Neural cell (in vitro differentiated cells): Measurements from ENCODE around the gene FKBP1B.

Experiments used
- EZH2 ChIP-seq: fragments of 200-600, 300-800 bp; shearing (Covaris generic), sonication (generic); IDR thresholded peaks from 2 replicates; pipeline ENCODE4 v1.6.1; 2014; ENCODE audit warnings: antibody characterized with exemption, low read length, borderline replicate concordance, mild to moderate bottlenecking; ENCODE audit not compliant: insufficient read depth, poor library complexity, severe bottlenecking
- TAF1 ChIP-seq: IDR thresholded peaks from 2 replicates; pipeline ENCODE4 v1.6.1; 2012; ENCODE audit warnings: low read depth
- TF ChIP-seq, protein P1 (sequence below): fragments of 450-650 bp; IDR thresholded peaks from 2 replicates; pipeline ENCODE4 v1.5.1; 2014; ENCODE audit warnings: antibody characterized with exemption, mild to moderate bottlenecking, moderate library complexity; ENCODE audit not compliant: poor library complexity, severe bottlenecking

DNA sequence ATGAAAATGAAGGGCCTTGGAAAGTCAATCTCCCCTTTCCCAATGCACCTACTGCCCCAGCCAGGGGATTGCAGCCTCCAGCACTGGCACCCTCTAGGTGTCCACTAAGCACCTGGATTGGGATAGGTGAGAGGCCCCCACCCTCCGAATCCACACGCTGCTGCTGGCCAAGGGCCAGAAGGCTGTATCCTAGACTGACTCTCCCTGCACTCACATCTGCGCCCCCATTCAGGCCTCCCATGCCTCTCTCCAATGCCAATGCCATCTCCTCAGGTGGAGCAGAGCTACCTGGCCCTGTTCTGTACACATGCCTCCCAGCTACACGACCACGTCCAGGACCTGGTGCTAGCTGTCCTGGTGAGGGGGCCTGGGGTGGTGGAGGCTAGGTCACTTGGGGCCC, 29.8 kb upstream of the FKBP1B start:
- no peak for TF ChIP-seq EZH2
- TF ChIP-seq, protein P1, sequence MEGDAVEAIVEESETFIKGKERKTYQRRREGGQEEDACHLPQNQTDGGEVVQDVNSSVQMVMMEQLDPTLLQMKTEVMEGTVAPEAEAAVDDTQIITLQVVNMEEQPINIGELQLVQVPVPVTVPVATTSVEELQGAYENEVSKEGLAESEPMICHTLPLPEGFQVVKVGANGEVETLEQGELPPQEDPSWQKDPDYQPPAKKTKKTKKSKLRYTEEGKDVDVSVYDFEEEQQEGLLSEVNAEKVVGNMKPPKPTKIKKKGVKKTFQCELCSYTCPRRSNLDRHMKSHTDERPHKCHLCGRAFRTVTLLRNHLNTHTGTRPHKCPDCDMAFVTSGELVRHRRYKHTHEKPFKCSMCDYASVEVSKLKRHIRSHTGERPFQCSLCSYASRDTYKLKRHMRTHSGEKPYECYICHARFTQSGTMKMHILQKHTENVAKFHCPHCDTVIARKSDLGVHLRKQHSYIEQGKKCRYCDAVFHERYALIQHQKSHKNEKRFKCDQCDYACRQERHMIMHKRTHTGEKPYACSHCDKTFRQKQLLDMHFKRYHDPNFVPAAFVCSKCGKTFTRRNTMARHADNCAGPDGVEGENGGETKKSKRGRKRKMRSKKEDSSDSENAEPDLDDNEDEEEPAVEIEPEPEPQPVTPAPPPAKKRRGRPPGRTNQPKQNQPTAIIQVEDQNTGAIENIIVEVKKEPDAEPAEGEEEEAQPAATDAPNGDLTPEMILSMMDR = no peak
- TF ChIP-seq TAF1 = no peak
